Brain pericyte (primary cell): ENCODE data around the gene INF2.
"Not testable (repeated sequence)": the region's sequence is repeated elsewhere in the genome, so short reads cannot be mapped to it uniquely, and the experiment has no call there.

Source experiments
- DNase-seq: peaks from one replicate; pipeline ENCODE4 v3.0.0-alpha.2; 2012; ENCODE audit warnings: low read depth, low spot score

INF2 gene

GRCh38 chr14:104734991-104735779, 45.8 kb downstream of the INF2 start:
- no peak for DNase-seq

GRCh38 chr14:104735830-104736642, 46.6 kb downstream of the INF2 start:
- DNase-seq = no peak

DNA sequence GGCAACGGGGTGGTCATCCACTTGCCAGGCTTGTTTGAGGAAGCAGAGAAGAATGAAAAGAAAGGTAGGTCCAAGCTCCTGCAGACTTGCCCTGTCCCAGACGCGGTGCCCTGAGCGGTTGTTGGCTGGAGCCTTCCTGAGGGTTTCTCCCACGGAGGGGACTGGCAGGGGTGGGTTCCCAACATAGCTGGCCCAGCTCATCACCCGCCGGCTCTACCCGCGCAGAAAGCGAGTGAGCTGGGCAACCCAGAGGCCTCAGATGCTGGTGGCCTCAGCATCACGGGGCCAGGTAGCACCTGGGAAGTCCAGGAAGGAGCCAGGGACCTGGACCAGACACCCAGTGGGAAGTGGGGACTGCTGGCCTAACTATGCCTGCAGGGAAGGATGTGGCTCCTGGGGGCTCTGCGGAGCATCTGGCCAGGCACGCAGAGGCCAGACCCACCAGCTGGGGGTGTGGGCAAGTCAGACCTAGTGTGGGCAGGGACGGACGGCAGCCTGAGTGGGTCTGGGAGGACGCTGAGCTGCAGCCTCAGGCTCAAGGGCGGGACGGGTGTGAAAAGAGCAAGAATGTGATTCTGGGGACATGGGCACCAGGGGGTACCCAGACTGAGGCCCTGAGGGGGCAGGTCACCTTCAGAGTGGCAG, 49.1 kb downstream of the INF2 start:
- DNase-seq = no peak

DNA sequence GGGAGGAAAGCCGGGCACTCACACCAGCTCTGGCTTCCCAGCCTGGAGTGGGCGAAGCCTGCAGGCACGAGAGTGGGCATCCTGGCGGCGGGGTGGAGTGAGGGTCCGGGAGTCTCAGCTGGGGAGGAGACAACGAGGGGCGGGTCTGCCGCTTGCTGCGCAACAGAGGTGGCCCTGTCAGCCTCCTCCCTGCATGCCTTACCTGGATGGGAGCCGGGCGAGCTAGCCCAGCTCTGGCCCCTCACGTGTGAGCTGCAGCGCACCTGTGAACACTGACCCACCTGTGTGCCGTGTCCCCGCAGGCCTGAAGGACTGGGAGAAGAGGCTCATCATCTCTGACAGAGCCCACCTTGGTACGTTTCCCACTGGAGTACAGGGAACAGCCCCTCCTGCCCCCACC, 49.6 kb downstream of the INF2 start:
- no peak for DNase-seq

DNA sequence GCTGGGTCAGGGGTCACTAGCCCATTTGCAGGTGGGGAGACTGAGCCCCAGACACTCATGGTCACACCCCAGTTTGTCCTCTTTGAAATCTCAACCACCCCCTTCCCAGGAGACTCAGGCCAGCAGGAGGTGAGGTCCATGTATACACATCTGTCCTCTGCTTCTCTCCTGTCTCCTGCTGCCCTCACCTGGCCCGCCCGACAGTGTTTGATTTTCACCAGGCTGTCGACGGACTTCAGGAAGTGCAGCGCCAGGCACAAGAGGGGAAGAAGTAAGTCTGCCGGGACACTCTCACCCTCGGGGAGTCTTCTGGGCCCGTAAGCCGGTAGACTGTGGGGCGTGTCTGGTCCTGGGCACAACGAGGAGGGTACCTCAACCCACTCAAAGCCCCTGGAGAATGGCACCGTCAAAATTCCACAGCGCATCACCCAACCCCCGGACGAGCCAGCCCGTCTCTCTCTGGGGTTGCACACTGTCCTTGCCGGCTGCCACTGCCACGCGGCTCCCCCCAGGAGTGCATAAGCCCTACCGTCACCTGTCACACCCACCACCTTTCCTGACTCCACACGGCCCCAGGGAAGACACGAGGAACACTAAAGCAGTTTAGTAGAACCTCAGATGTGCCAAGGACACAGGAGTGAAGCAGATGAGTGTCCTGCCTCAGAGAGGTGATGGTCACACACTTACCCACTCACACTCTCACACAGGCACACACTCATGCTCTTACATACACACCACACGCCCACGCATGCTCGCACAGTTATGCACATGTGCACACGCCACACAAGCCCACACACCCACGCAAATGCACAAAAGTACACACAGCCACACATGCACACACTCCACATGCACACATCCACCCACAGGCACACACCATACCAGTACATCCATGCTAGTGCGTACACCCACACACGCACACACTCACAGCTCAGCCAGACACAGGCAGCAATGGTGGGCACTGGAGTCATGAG, 50.4 kb downstream of the INF2 start:
- DNase-seq = no peak

GRCh38 chr14:104741108-104741802, 51.8 kb downstream of the INF2 start:
- no peak for DNase-seq

GRCh38 chr14:104741803-104742251, 52.4 kb downstream of the INF2 start:
- no peak for DNase-seq

DNA sequence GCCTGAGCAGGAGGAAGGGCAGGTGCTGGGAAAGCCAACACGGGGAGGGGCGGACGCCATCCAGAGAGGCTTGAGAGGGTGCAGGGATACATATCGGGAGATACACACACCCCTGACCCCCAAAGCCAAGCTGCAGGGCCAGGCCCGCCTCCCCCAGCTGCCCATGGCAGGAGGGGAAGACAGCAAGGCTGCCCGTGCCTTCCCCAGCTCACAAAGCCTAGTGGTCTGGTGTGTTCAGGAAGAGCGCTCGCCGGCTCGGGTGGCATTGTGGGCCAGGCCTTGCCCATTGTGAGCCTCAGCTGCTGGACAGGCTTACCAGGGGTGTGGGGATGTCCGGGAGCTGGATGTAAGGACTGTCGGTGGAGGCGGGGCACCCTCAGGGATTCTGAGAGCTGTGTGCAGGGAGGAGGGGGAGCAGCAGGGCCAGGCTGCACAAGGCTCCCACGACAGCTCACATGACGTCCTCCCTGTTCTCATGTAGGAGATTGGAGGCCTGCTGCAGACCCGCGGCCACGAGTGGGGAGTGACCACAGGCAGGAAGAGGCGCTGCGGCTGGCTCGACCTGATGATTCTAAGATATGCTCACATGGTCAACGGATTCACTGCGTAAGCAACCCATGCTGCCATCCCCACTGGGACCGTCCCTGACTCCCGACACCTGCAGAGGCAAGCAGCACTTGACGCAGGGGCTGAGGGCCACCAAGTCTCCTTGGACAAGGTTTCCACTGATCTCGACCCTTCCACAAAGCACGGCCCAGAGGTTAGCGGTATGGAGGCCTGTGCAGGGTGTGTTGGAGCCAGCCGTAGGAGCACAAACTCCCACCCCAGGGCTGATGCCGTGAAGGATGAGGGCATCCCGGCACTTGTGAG, 53.4 kb downstream of the INF2 start:
- DNase-seq = no peak

DNA sequence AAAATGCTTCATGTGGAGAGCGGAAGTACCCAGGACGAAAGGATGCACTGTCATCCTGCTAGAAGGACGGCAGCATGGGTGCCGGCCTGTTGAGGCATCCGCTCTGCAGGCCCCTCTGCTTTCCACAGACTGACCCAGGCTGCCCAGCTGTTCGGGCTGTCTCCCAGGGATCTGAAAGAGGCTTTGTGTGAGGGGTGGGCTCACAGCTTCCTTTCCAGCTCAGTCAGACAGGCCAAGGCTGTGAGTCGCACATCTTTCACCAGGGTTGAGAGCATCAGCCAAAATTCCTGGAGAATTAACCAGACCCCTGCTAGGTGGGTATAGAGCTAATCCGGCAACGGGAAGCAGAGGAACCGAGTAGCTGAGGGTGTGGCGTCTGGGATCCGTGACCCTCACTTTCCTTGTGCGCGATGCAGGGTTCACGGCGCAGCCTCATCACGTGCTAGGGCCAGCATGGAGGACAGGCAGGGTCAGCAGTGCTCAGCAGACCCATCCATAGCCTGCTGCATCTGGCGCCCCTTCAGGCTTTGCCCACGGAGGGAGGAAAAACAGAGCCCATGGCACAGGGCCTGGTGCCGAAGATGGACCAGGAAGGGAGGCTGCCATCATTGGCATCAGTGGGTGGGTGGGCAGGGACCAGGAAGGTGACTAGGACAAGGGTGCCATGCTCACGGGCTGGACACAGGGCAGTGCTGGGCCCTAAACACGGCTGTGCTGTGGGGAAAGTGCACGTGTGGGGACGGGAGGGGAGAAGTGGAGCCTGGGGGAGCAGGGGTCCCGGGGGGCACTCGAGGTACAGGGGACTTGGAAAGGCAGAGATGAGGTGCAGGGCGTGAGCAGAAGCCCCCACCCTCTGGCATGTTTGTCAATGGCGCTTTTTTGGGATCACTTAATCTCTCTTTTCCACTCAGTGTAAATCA, 54.3 kb downstream of the INF2 start:
- no peak for DNase-seq

GRCh38 chr14:104744484-104744883, 55.1 kb downstream of the INF2 start:
- DNase-seq = no peak

- DNase-seq = no peak
These were observed 56.0 kb downstream of the INF2 start for GRCh38 chr14:104745431-104745830.

GRCh38 chr14:104746071-104746545, 56.7 kb downstream of the INF2 start:
- no peak for DNase-seq

- DNase-seq = no peak
These were observed 57.6 kb downstream of the INF2 start for GRCh38 chr14:104746934-104747481.

- DNase-seq = no peak
These were observed 58.5 kb downstream of the INF2 start for GRCh38 chr14:104747876-104748275.

DNA sequence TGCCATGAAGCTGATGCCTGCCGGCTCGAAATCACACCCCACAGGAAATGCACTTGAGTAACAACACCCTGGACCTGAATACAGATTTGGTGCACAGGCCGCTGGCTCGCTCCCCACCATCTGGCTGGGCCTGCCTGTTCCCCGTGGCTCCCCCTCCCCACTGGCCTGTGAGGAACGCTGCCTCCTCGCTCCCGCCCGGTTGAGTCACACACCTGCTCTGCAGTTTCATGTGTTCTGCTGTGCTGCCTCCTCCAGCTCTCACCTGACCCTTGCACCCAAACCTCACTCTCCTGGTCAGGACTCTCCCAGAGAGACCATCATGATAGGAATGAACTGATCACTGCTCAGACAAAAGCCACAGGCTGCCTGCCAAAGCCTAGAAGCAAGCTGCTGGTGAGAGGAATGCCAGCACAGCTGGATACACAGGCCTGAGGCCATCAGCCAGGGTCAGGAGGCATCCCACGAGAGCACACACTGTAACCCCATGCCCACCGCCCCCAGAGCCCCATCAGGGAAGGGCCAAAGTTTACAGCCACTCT, 59.8 kb downstream of the INF2 start:
- DNase-seq = no peak

DNA sequence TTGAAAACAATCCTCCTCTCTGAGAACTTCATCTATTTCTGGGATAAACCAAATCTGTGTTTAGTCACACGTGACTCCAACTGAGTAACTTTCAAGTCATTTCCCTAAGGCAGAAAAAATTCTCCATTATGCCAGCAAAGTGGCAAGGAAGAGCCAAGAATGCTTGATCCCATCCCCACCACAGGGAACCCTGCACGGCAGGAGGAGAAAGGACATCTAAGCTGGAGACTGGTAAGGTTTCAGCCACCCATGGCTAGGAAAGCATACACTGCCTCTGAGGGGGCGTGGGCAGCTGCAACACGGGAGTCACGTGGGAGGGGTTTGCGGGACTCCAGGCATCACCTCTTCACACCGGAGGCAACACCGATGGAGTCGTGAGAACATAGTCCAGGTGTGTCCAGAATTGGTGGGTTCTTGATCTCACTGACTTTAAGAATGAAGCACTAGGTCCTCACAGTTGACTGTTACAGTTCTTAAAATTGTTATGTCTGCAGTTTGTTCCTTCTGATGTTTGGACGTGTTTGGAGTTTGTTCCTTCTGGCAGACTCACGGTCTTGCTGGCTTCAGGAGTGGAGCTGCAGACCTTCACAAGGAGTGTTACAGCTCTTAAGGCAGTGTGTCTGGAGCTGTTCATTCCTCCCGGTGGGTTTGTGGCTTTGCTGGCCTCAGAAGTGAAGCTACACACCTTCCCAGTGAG, 60.8 kb downstream of the INF2 start:
- DNase-seq = no peak

GRCh38 chr14:104750753-104751057, 61.3 kb downstream of the INF2 start:
- DNase-seq = not testable (repeated sequence)
